Measurements from ENCODE around the gene FOXP1. TPM values are rescaled to one million over a fixed set of nuclear protein-coding genes. Genes with fewer than 3 reads are reported as not detected.

Gene FOXP1
- total and polyA plus RNA-seq, 9 of the 15 experiments (the other 6 are each of a cell fraction or from before 2014, with no cell fraction given): 7.7 to 34.5 (median 13.7) TPM

DNA sequence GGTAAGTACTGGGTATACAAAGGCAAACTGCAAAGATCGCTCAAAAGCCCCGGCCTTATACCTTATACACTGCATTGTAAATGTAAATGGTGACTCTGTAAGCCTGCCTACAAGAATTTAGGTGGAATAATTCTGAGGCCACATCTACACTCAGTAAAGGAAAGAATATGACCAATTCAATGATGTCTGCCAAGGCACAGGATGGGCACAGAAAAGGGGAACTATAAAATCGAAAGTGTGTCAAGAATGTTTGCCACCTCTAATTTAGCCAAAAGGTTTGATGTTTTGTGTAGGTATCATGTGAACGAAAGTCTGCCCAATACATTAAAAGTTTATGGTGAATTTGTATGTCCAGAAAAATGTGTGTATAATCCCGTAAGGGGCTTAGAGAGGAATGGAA is 96.1 kb downstream of the FOXP1 start:
- 90% methylated on average over 5 of the region's 5 CpGs for WGBS (ENCODE audit: insufficient coverage, low coverage, missing lambda C conversion rate)
- H3K4me1 ChIP-seq (replicated peaks in 1 of 2; ENCODE audit: control insufficient read depth in 2 of 2, insufficient read depth in 2 of 2, low read length in 2 of 2): no peaks in the 10 kb centered on the region; a peak in 1 of 5 replicates
- no peaks in the 10 kb centered on the region for H3K9me1 ChIP-seq (ENCODE audit: control insufficient read depth, insufficient read depth, low read length)
- no peak overlapping the region for H3K9ac ChIP-seq (ENCODE audit: insufficient read depth in 1 of 2, low read depth in 2 of 2, low read length in 2 of 2)
- FAIRE-seq (no peak), ATAC-seq (no peak), DNase-seq (ENCODE audit: extremely low read depth in 1 of 4, low spot score in 3 of 4) (no peak)
- intact Hi-C loops (cut with micrococcal nuclease) (no loop called here), in situ Hi-C loops (cut with MboI) (no loop called here)
- H3K27ac ChIP-seq (ENCODE audit: extremely low read depth, low read depth, low read length): no peak overlapping the region
- H2AFZ ChIP-seq (ENCODE audit: low read depth, low read length): no peak overlapping the region
- H4K20me1 ChIP-seq (replicated peaks; ENCODE audit: control insufficient read depth, insufficient read depth, low read length): no peaks in the 10 kb centered on the region
- H3K79me2 ChIP-seq (ENCODE audit: control insufficient read depth, insufficient read depth, low read length): no peaks in the 10 kb centered on the region
- peaks cover 3% of the 10 kb centered on the region; the same call in 1 of the 2 replicates for H3K9me3 ChIP-seq (replicated peaks; ENCODE audit: control insufficient read depth, insufficient read depth, low read depth, low read length)
- no peak overlapping the region for H3K4me2 ChIP-seq (ENCODE audit: insufficient read depth, low read length)
- H3K27me3 ChIP-seq (ENCODE audit: control insufficient read depth in 2 of 2, insufficient read depth in 2 of 2, low read length in 2 of 2): no peaks in the 10 kb centered on the region
- ChIA-PET CTCF (ENCODE audit: low intra/inter-chr PET ratio) (no interaction called here), POLR2A (no interaction called here)
- BruUV-seq (replicated peaks): no TSS peak
- no peak overlapping the region for H3K4me3 ChIP-seq
- H3K36me3 ChIP-seq (ENCODE audit: control insufficient read depth, insufficient read depth, low read length): peaks cover 8% of the 10 kb centered on the region; the same call in 1 of the 3 replicates
- TF ChIP-seq MAFK (IDR thresholded peaks at IDR 0.05; ENCODE audit: low read length) (no peak), HMG20A (CRISPR knock-in tag; conservative IDR thresholded peaks at IDR 0.05) (no peak), ZNF445 (CRISPR knock-in tag; IDR thresholded peaks at IDR 0.05; ENCODE audit: low read depth) (no peak), PCBP2 (IDR thresholded peaks at IDR 0.05; ENCODE audit: low read depth, low read length, poor library complexity, severe bottlenecking) (no peak), SREBF1 (IDR thresholded peaks at IDR 0.05; ENCODE audit: borderline replicate concordance, low read depth, low read length) (no peak), PTRF (tag; IDR thresholded peaks at IDR 0.05) (no peak), TAF9B (IDR thresholded peaks at IDR 0.05; ENCODE audit: partially characterized antibody) (no peak), HLTF (IDR thresholded peaks at IDR 0.05) (no peak), ZNF224 (CRISPR knock-in tag; IDR thresholded peaks at IDR 0.05) (no peak), ZFP36 (IDR thresholded peaks at IDR 0.05; ENCODE audit: low read depth, low read length, partially characterized antibody) (no peak), NFRKB (IDR thresholded peaks at IDR 0.05; ENCODE audit: low read depth) (no peak)
- TF ChIP-seq, protein P1, sequence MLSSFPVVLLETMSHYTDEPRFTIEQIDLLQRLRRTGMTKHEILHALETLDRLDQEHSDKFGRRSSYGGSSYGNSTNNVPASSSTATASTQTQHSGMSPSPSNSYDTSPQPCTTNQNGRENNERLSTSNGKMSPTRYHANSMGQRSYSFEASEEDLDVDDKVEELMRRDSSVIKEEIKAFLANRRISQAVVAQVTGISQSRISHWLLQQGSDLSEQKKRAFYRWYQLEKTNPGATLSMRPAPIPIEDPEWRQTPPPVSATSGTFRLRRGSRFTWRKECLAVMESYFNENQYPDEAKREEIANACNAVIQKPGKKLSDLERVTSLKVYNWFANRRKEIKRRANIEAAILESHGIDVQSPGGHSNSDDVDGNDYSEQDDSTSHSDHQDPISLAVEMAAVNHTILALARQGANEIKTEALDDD (IDR thresholded peaks at IDR 0.05): no peak
- TF ChIP-seq, protein P2, sequence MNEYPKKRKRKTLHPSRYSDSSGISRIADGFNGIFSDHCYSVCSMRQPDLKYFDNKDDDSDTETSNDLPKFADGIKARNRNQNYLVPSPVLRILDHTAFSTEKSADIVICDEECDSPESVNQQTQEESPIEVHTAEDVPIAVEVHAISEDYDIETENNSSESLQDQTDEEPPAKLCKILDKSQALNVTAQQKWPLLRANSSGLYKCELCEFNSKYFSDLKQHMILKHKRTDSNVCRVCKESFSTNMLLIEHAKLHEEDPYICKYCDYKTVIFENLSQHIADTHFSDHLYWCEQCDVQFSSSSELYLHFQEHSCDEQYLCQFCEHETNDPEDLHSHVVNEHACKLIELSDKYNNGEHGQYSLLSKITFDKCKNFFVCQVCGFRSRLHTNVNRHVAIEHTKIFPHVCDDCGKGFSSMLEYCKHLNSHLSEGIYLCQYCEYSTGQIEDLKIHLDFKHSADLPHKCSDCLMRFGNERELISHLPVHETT (CRISPR knock-in tag; conservative IDR thresholded peaks at IDR 0.05 in 1 of 2, IDR thresholded peaks at IDR 0.05 in 1 of 2): no peak
